ENCODE data around the gene SLC9A4.

Gene SLC9A4

DNA sequence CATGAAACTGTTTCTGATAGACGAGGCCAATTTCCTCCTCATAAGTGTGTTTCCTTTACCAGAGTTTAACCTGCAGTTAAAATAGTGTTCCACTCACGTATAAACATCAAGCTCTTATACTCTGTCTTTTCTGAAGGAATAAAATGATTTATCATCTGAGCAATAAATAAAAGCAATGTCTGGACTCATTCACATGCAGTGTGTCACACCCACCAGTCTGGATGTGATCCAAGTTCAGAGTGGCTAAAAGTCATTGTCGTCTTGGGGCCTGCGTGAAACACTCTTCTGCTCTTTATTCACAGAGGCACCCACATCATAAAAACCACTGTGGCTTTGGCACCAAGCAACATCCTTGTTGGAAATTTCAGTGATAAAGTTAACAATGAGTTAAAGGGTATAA lies 19.5 kb upstream of the SLC9A4 start:
- no peak for DNase-seq

DNA sequence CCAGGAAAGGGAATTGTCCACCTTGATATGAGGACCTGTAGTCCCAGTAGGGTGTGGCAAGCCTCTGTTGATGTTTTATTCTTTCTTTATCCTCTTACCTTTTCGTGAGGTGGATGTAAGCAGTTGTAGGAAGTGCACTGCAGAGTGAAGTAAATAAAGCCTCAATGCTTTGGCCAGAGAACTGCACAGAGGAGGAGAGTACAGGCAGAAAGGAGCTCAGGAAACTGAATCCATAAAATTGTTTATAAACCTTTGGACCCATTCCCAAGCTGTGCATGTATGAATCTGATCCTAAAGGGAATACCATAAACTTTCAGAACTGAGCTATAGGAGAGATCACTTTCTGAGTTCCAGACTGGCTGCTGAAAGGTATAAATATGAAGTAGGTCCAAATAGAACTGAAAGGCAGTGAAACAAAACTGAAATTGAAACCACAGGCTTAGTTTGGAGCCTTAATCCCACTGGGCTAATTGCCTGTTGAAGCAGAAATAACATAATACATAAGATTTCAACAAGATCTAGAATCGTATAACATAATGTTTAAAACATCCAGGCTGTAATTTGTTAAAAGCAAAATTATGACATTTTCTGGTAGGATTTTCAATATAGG lies 17.9 kb upstream of the SLC9A4 start:
- no peak for DNase-seq

DNA sequence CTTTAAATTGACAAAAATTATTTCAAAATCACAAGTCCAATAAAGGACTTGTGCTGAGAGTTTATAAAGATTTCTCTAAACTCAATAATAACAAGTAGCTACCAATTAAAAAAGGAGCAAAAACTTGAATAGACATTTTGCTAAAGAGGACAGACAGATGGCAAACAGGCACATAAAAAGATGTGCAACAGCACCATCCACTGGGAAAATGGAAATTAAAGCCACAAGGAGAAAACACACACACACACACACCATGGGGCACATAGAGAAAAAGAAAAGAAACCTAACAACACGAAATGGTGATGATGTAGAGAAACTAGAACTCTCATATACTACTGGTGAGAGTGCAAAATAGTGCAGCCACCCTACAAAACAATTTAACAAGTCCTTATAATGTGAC lies 12.6 kb upstream of the SLC9A4 start:
- no peak for DNase-seq

DNA sequence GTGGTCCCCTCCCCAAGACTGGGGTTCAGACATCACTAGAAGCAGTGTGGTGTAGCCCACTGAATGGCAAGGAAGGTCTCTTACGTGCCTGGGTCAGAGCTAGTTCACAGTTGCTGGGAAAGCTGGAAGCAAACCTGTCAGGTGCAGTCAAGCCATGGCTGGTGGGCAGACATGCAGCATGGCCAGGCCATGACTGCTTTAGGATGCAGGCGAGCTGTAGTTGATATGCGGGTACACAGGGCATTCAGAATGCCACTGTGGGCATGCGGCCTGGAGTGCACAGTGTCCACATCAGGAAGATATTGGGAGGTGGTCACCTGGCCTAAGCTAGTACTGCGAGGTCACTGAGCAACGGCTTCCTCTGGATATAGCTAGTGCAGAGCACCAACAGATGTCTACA lies 11.8 kb upstream of the SLC9A4 start:
- no peak for DNase-seq

DNA sequence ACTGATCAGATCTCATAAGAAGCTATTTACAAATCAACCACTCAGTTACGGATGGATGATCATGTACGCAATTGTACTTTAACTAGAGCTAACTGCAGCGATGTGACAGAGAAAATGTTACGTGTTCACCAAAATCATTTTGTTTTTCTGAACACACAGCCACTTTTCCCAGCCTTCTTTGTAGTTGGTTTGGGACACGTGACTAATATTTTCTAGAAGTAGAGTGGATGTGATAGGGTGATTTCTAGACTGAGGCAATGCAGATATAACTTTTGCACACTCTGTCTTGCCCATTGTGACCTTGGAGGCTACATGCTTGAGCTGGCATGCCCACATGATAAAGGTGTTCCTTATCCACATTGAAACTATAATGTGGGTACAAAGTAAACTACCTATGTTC lies 9.9 kb upstream of the SLC9A4 start:
- no peak for DNase-seq

DNA sequence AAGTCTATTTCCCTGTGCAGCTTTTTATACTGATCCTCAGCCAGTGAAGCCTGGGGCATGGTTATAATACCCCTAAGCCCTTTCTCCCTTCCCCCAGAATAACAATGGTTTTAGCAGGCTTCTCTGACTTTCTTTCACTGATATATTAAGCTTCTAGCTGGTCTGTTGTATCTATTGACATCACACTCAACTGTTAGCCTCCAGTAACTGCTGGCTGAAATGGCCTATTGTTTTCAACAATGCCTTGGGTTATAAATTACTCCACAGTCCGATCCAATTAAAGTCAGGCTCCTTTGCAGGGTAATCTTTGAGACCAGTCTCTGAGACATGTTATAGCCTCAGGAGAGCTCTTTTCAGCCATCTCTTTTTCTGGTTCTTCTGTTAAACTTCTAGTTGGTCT lies 2.9 kb upstream of the SLC9A4 start:
- no peak for DNase-seq

DNA sequence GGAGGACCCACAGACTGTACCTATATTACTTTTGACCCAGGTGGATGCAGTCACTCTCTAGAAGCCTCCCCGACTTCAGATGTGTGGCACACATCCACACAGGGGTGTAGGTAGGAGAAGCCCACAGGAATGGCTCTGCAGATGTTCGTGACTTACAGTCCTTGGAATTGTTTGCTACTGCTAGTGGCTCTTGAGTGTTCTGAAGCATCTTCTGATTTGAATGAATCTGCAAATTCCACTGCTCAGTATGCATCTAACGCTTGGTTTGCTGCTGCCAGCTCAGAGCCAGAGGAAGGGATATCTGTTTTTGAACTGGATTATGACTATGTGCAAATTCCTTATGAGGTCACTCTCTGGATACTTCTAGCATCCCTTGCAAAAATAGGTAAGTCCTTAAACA lies 605 bp downstream of the SLC9A4 start:
- DNase-seq, result no peak

DNA sequence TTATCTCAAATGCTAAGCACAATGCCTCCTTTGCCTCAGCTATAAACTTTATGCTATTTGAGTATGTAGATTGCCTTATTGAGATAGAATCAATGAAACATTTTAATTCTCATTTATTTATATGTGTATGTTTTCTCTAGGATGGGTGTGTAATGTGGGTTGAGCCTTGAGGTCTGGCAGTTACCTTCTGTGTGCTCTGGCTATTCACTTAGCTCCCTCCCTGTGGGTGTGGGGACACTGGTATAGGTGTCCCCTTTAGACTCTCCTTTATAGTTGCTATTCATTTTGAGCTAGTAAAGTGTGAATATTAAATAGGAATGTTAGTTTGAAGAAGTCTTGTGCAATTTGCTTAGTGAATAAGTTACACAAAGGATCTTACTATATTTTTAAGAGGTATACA lies 1.8 kb downstream of the SLC9A4 start:
- no peak for DNase-seq

DNA sequence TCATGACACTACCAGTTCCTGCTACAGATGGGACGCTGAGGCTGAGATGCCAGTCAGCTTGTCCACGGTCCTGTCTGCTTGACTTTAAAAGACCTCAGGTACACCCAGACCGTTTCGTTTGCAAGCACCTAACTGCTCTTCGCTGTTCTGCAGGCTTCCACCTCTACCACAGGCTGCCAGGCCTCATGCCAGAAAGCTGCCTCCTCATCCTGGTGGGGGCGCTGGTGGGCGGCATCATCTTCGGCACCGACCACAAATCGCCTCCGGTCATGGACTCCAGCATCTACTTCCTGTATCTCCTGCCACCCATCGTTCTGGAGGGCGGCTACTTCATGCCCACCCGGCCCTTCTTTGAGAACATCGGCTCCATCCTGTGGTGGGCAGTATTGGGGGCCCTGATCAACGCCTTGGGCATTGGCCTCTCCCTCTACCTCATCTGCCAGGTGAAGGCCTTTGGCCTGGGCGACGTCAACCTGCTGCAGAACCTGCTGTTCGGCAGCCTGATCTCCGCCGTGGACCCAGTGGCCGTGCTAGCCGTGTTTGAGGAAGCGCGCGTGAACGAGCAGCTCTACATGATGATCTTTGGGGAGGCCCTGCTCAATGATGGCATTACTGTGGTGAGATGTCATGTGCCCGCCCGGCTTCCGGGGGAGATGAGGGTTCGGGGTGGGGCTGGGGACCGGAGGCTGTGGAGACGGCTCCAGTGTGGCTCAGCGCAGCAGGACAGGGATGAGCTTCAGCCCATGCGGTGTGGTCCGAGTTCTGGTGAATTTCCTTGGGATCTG lies 5.9 kb downstream of the SLC9A4 start:
- no peak for DNase-seq

DNA sequence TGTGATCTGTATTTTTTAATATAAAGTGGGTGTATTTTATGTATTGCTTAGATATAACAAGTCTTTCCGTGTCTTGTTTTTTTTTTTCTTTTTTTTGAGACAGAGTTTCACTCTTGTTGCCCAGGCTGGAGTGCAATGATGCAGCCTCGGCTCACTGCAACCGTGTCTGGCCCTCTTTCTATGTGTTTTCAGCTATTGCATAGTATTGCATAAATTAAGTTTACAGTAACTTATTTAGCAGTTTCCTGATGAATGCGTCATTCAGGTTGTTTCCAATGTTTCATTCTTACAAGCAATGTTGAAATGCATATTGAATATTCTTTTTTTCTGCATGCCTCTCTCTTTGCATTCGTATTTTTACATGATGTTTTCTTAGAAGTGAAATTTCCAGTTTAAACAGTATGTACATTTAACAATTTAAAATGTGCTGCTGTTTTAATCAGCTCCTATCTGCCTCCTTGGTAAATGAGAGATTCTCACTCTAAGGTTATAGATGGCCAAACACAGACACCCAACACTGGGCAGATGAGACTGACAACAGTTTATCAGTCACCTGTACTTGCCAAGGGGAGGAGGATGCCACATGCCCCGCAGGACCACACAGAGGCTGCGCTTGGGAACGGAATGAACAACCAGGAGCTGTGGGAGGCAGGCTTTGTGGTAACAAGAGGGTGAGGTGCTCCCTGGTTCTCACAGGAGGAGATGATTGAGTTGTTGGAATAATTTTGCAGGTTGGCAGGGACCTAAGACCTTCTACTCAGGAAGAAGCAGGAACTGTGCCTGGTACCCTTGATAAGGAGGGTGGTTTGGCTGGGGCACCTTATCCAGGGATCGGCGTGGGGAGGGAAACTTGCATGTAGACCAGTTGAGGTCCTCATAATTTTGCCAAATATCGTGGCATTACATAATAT lies 7.5 kb downstream of the SLC9A4 start:
- no peak for DNase-seq

DNA sequence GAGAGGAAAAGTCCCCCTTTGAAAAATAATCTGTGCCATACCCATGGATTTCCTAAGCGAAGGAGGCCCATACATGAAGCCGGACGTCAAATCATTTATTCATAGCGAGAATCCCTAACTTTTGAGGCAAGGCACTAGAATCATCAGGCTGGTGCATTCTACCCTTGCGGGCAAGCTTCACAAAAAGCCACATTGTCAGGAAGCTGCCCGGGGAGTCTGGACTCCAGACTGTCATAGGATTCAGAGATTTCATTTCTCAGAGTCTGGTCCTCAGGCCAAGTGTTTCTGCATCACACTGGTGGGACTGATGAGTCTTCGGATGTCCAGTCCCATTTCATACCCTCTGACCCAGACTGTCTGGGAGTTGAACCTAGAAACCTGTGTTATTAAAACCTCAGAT lies 8.9 kb downstream of the SLC9A4 start:
- DNase-seq, result no peak

DNA sequence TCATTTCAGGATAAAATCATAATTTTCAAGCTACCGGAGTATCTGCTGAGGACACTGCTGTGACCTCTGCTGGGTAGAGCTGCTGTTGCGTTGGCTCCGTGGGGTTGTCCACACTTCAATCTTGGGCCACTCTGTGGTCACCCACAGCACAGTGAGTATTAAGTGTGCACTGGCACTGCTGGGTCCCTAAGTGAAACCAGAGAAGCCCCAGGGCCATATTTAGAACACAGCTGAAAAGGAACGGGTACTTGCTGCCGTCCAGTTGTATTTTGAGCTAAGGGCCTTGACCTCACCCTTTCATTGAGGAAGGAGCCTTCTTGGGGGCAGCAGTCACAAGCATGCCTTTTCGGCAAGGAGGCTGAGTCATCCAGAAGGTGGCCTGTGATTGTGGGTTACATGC lies 10.1 kb downstream of the SLC9A4 start:
- DNase-seq, result no peak

DNA sequence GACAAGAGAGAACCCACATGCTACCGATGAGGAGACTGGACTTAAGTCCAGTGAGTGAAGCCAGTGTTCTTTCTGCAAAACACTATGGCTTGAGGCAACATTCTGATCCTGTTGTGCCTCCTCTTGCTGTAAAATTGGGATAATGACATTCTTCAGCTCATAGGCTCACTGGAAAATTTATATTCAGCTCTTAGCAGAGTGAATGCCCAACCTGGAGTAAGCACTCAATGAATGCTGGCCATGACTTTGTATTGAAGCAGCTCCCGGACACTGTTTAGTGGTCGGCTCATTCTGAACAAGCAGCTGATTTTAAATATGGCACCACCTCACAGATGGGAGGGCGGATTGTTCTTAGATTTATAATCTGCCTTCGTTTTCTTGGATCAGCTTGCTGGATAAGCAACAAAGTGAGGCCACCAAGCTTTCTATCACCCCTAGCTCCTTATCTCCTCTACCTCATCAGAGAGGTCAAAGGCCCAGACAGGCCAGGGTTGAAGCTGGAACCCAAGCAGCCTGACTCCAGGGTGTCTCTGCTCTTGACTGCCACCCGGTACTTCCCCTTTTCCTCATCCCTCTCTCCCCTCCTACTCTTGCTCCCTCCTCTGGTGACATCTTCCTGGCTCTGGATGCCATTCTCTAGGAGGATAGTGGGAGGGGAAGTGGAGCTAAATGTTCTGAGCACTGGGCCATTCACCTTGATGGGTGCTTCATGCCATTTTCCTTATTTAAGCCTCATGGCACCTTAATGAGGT lies 11.5 kb downstream of the SLC9A4 start:
- no peak for DNase-seq

DNA sequence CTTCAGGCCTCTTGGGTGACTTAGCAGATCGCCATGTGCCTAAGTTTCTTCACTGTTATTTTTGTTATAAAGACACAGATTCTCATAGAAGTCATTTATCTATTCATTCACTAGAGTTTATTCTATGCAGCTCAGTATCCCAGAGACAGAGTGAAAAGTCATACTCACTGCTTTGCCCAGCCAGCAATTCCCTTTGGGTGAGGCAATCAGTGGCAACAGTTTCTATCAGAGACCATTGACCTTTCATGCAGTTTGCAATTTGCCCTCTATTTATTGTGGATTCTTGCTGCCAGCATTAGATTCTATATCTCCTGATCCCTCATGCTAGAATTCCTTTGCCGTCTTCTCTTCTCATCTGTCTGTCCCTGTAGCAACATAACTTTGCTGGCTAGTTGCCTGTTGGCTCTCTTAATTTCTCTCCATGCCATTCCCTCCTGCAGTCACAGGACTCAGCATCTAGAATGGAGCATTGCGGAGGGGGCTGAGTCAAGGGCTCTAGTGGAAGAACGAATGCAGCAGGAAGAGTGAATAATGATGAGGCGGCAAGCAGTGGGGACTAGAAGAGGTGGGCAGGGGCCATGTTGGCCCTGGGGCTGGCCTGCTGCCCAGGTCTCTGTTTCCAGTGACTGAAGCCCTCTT lies 12.2 kb downstream of the SLC9A4 start:
- DNase-seq, result no peak

DNA sequence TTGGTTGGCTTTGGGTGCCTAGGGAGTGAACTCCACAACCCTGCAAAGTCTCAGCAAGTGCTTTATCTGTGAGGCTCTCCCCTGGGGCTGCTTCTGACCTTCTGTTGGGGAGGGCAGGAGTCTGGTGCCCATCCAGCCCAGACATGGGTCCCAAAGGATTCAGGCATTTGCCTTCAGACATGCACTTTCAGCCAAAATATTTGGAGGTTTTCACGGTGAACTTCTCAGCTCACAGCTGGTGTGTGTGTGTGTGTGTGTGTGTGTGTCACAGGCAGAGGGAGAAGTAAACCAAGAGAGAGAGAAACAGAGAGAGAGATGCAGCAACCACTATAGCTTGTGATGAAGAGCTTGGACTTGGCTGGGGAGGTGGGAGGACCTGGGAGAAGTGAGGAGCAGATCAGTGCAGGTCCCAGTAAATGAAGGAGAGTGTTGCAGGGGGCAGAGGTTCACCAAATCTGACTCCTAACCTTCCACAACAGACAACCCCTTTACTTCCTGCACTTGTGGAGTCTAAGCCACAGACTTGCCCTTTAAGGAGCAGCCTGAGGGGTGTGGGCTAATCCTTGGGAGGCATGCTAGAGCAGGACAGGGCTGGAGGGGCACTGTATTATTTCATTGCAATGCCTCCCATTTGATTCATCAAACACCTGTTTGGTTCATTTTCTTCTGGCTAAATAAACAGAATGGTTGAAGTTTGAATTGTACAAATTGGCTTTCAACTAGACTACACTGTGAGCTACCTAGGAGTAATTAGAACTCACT lies 14.1 kb downstream of the SLC9A4 start:
- no peak for DNase-seq

DNA sequence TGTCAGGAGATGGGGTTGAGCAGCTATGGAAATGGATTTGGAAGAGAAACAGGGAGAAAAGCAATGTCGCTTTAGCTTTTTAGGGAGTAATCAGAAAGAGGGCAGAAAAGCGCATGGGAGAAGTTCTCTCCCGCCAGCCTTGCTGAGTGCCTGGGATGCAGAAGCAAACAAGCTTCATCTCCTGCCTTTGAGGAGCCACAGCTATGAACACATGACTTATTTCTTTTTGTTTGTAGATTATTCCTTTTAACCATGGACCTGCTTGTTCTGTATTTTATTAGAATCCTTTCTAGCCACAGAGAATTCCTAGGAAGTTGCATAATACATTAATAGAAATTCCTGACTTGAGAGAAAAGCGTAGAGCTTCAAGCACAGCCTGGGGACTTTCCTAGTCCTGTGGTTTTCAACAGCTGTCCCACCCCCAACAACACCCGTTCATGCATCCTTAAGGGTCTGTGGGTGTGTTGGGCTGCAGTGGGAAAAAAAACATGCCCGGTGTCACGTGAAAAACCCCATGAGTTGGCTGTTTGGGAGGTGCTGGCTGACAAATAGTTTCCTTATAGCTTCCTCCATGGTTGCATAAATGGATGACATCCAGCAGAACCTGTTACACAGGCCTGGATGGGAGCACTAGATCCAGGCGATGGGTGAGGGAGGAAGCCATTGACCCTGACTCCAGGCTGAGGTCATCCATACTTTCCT lies 14.9 kb downstream of the SLC9A4 start:
- no peak for DNase-seq

DNA sequence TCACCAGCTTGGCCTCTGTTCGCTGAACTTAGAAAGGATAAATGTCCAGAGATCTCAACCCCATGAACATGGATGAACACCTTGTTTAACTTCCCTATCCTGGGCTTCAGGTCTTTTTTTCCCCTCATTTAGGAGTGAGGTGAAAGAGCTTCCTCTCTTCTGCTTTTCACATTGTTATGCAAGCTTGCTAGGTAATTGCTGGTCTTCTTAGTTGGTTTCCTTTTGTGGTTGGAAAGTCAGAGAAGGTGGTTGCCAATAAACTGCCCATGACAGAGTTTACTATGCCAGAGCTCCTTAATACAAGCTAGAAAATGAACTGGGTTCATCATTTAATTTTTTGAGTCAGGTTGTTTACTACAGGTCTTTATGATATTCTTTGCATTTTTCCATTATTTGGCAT lies 16.6 kb downstream of the SLC9A4 start:
- no peak for DNase-seq

DNA sequence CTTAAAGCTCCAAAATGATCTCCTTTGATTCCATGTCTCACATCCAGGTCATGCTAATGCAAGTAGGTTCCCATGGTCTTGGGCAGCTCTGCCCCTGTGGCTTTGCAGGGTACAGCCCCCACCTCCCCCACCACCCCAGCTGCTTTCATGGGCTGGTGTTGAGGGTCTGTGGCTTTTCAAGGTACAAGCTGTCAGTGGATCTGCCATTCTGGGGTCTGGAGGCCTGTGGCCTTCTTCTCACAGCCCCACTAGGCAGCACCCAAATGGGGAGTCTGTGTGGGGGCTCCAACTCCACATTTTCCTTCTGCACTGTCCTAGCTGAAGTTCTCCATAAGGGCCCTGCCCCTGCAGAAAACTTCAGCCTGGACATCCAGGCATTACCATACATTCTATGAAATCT lies 19.0 kb downstream of the SLC9A4 start:
- DNase-seq, result no peak

DNA sequence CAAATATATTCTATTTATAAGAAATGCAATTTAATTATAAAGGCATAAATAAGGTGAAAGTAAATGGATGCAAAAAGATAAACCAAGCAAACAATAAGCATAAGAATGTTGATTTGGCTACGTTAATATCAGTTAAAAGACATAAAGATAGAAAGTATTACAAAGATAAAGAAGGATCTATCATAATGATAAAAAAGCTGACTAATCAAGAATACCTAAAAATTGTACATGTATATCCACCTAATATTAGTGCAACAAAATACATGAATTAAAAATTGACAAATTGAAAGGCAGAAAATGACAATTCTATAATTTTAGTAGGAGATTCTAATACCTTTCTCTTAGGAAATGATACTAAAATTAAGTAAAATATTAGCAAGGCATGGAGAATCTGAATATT lies 21.5 kb downstream of the SLC9A4 start:
- DNase-seq, result no peak

DNA sequence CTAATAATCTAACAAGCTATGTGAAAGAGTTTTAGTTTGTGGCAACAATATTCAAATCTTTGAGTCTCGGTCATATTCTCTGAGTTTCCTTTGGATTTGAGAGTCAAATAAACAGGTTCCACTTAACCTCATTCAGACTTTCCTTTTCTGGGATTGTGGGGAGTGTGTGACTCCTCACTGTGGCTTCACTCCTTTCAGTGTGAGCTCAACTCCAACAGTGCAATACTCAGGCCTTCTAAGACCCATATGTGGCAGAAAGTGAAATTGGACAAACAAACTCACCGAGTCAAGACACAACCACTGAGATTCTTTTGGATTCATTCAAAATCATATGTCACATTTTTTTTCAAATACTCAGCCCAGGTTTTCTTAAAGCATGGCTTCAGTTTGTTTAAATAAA lies 25.4 kb downstream of the SLC9A4 start:
- DNase-seq, result no peak

DNA sequence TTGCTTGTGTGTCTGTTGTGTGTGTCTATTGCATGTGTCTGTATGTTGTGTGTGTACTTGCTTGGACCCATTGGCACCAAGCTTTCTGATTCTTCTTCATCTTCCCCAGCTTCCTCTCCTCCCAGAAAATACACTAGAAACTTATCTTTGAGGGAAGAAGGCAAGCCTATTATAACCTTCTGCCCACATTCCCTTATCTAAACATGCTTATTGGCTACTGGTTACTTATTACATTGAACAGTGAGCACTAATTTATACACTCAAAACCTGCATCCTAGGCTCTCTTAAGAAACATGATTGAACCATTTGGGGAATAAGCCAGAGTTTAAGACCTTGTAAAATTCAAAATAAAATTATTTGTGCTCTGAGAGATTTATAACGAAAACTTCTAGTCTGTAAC lies 26.5 kb downstream of the SLC9A4 start:
- no peak for DNase-seq

All from activated CD4-positive, CD25-positive, alpha-beta regulatory T cell treated with anti-CD3 and anti-CD28 coated beads, Interleukin-2, amount 50 U/mL, for 72 hours (primary cell).